K562 (cell line): ENCODE measurements around the gene IL27RA.

Source experiments
- CC2D1A ChIP-seq: fragments of 450-650 bp; IDR thresholded peaks from 2 replicates; pipeline ENCODE4 v1.6.1; 2017; ENCODE audit warnings: mild to moderate bottlenecking
- DNMT1 ChIP-seq: fragments of 450-650 bp; IDR thresholded peaks from 2 replicates; pipeline ENCODE4 v1.6.1; 2016; ENCODE audit warnings: antibody characterized with exemption, mild to moderate bottlenecking
- MAFG ChIP-seq: fragments of 450-650 bp; conservative IDR thresholded peaks from 2 replicates; pipeline ENCODE4 v1.6.1; 2016; ENCODE audit warnings: missing genetic modification characterization, missing compliant biosample characterization
- MCM5 ChIP-seq: fragments of 450-650 bp; IDR thresholded peaks from 2 replicates; pipeline ENCODE4 v1.6.1; 2016; ENCODE audit warnings: low read depth
- NFE2L1 ChIP-seq: fragments of 450-650 bp; IDR thresholded peaks from 2 replicates; pipeline ENCODE4 v1.6.1; 2016; ENCODE audit warnings: missing genetic modification characterization, low read depth, mild to moderate bottlenecking, missing compliant biosample characterization, moderate library complexity, borderline replicate concordance
- SIX5 ChIP-seq, 2 experiments: IDR thresholded peaks; 2 replicates each; pipeline ENCODE4 v1.6.1; 2011; ENCODE audit warnings: low read length in 2 of 2, borderline replicate concordance in 1 of 2, low read depth in 1 of 2, mild to moderate bottlenecking in 1 of 2, moderate library complexity in 1 of 2; ENCODE audit not compliant: insufficient read depth in 1 of 2
- TEAD4 ChIP-seq, 2 experiments: sonication (generic) in 1 of 2; formaldehyde crosslinking in 1 of 2; IDR thresholded peaks; 2 replicates each; pipeline versions ENCODE4 v1.6.1 to v1.8.0; 2012 to 2022; ENCODE audit warnings: borderline replicate concordance in 1 of 2, inconsistent platforms in 1 of 2, low read length in 1 of 2, mild to moderate bottlenecking in 1 of 2, missing genetic modification reagents in 1 of 2
- U2AF1 ChIP-seq: fragments of 200-400 bp; formaldehyde crosslinking; optimal IDR thresholded peaks from 2 replicates; pipeline ENCODE3; 2017; ENCODE audit warnings: mild to moderate bottlenecking, low read depth, low read length, moderate library complexity
- TF ChIP-seq, protein P1 (sequence below), 3 experiments: IDR thresholded peaks in 2 of 3; conservative IDR thresholded peaks in 1 of 3; 2 replicates each; pipeline ENCODE4 v1.5.1; 2011 to 2012; ENCODE audit warnings: low read length in 3 of 3, mild to moderate bottlenecking in 3 of 3, control low read depth in 2 of 3, improper control_type of control experiment in 1 of 3, inconsistent platforms in 1 of 3, low read depth in 1 of 3, mixed read lengths in 1 of 3, moderate library complexity in 1 of 3; ENCODE audit not compliant: insufficient read depth in 2 of 3
- TF ChIP-seq, protein P2 (sequence below): sonication (generic); formaldehyde crosslinking; IDR thresholded peaks from 2 replicates; pipeline ENCODE4 v1.8.1; 2023; ENCODE audit warnings: mild to moderate bottlenecking, missing genetic modification reagents

DNA sequence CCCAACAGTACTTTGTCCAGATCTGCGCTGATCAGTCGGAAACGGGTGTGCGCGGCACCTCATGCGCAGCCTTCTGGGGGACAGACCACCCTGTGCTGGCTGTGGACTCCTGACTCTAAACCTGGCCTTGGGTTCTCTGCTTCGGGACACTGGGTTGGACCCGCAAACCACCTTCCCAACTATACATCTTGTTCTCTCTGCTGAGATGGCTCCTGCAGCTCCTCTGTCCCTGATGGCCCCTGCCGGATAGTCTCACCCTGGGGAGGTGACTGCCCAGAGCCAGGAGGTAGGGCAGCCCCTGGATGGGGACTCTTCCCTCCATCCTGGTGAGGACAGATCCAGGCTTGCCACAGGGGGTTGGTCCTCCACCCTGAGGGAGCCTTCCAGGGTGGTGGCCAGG lies 48.8 kb upstream of the IL27RA start:
- TF ChIP-seq, protein P1, sequence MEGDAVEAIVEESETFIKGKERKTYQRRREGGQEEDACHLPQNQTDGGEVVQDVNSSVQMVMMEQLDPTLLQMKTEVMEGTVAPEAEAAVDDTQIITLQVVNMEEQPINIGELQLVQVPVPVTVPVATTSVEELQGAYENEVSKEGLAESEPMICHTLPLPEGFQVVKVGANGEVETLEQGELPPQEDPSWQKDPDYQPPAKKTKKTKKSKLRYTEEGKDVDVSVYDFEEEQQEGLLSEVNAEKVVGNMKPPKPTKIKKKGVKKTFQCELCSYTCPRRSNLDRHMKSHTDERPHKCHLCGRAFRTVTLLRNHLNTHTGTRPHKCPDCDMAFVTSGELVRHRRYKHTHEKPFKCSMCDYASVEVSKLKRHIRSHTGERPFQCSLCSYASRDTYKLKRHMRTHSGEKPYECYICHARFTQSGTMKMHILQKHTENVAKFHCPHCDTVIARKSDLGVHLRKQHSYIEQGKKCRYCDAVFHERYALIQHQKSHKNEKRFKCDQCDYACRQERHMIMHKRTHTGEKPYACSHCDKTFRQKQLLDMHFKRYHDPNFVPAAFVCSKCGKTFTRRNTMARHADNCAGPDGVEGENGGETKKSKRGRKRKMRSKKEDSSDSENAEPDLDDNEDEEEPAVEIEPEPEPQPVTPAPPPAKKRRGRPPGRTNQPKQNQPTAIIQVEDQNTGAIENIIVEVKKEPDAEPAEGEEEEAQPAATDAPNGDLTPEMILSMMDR (IDR thresholded peaks at IDR 0.05 in 2 of 3, conservative IDR thresholded peaks at IDR 0.05 in 1 of 3; ENCODE audit: insufficient read depth in 2 of 3, low read depth in 1 of 3, low read length in 3 of 3): no peak
- TF ChIP-seq, protein P2, sequence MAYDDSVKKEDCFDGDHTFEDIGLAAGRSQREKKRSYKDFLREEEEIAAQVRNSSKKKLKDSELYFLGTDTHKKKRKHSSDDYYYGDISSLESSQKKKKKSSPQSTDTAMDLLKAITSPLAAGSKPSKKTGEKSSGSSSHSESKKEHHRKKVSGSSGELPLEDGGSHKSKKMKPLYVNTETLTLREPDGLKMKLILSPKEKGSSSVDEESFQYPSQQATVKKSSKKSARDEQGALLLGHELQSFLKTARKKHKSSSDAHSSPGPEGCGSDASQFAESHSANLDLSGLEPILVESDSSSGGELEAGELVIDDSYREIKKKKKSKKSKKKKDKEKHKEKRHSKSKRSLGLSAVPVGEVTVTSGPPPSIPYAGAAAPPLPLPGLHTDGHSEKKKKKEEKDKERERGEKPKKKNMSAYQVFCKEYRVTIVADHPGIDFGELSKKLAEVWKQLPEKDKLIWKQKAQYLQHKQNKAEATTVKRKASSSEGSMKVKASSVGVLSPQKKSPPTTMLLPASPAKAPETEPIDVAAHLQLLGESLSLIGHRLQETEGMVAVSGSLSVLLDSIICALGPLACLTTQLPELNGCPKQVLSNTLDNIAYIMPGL (CRISPR knock-in tag): no peak
- TF ChIP-seq TEAD4 (IDR thresholded peaks at IDR 0.05; ENCODE audit: low read length): no peak
- TF ChIP-seq TEAD4 (CRISPR knock-in tag; IDR thresholded peaks at IDR 0.05; ENCODE audit: borderline replicate concordance): no peak
- no peak for TF ChIP-seq NFE2L1 (tag)
- no peak for TF ChIP-seq U2AF1
- no peak for TF ChIP-seq MCM5
- no peak for TF ChIP-seq CC2D1A
- TF ChIP-seq MAFG (tag): no peak
- no peak for TF ChIP-seq SIX5 (IDR thresholded peaks at IDR 0.05; ENCODE audit: borderline replicate concordance in 1 of 2, insufficient read depth in 1 of 2, low read depth in 1 of 2, low read length in 2 of 2)
- TF ChIP-seq DNMT1: no peak
